CD4-positive, alpha-beta T cell treated with Interleukin-4 for 1 hour (primary cell): ENCODE data around the gene NAP1L1.
"Not testable (repeated sequence)": the region's sequence is repeated elsewhere in the genome, so short reads cannot be mapped to it uniquely, and the experiment has no call there.

ENCODE experiments used
- DNase-seq, 2 donors: peaks; one replicate each; pipeline ENCODE4 v3.0.0-alpha.2; 2020 to 2022

The NAP1L1 gene

DNA sequence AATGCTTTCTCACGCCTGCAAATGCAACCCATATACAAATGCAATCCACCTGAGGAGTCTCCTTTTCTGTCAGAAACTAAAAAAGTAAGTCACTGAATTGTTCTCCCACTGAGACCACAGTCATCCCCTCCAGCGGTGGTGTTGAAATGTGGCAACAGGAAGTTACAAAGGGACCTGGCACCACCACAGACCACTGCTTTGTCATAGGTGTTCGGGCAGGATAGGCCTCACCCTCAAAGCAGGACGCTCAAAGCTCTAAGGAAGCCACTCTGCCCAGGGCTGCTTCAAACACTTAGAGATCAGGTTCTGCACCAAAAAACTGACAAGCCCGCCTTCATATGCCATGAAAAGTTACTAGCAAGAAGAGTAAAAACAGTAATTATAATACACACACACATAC, 64.2 kb downstream of the NAP1L1 start:
- peak; percentile 82 to 83 for DNase-seq

DNA sequence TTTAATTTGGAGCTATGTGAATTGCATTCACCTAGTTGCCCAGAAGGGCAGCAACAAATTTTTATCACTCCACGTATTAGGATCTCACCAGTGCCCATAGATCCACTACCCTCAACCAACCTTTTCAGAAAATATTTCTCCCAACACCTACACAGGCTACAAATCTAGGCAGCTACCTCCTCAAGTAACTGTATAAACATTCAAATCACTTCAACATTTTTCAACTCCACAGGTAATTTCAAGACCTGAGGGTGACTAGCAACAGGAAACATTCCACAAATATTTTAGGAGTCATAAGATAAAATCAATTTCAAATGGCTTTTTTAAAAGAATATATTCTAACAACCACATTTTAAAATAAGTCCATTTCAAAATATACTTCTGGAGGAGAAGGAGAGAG, 65.8 kb downstream of the NAP1L1 start:
- DNase-seq: no peak

GRCh38 chr12:76018111-76018510, 66.4 kb downstream of the NAP1L1 start:
- no peak for DNase-seq

DNA sequence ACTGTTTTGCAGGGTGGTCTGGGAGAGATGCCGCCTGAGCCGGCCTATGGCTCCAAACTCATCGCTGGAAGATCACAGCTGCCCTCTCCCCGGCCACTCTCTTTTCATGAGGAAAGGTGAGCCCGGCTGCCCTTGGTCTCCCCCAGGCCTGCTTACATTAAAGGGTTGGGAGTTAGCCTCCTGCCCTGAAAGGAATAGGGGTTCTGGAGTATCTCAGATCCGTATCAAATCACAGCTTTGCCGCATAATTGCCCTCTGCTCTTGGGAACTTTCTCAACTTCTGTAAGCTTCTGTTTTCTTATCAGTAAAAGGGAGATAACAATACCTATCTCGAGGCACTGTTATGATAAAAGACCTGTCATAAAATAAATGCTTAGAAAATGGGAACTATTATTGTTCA, 70.5 kb downstream of the NAP1L1 start:
- no peak for DNase-seq

- DNase-seq: no peak
Measured at GRCh38 chr12:76013603-76014002, 70.9 kb downstream of the NAP1L1 start.

DNA sequence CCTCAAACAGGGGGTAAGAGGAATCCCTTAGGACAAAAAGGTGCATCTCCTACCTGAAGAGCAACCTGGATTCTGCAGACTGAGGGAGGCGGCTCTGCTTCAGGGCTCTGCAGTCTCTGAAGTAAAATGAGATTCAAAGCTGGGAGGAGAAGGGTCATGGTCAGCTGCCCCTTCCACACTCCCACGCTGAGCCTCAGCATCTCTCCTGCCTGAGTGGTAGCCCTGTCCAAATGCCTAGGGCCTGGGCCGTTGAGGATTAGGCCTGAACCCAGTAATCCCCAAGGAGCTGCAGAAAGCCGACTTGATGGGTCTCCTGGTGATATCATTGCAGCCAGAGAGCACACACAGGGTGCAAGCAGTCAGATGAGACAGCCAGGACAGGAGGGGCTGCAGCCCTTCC, 71.8 kb downstream of the NAP1L1 start:
- DNase-seq: no peak

GRCh38 chr12:76010732-76011458, 73.6 kb downstream of the NAP1L1 start:
- DNase-seq: no peak

DNA sequence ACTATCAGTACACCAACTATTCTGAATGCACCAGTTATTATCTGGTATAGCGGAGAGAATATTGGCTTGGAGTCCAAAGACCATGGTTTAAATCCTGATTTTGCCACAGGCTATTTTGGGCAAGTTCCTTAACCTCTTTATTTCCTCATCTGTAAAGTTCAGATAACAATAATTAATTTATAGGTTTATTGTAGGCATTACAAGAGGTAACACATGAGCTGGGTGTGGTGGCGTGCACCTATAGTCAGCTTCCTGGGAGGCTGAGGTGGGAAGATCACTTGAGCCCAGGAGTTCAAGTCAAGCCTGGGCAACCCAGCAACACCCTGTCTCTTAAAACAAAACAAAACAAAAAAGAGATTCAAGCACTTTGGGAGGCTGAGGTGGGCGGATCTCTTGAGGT, 76.1 kb downstream of the NAP1L1 start:
- DNase-seq: no peak

DNA sequence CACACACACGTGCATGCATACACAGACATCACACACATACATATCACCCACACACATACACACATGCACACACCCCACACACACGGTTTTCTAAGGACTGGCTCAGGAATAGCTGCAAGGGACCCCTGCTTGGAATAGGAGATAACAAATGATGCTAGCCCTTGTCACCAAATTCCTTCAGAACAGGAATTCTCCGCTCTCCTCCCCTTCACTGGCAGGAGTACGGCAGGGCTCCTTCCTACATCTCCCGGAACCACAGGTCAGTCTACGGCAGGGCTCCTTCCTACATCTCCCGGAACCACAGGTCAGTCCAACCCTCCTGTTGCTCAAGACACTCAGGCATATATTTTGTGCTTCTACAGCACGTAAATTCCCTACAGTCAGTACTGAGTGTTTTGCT, 76.8 kb downstream of the NAP1L1 start:
- no peak for DNase-seq

DNA sequence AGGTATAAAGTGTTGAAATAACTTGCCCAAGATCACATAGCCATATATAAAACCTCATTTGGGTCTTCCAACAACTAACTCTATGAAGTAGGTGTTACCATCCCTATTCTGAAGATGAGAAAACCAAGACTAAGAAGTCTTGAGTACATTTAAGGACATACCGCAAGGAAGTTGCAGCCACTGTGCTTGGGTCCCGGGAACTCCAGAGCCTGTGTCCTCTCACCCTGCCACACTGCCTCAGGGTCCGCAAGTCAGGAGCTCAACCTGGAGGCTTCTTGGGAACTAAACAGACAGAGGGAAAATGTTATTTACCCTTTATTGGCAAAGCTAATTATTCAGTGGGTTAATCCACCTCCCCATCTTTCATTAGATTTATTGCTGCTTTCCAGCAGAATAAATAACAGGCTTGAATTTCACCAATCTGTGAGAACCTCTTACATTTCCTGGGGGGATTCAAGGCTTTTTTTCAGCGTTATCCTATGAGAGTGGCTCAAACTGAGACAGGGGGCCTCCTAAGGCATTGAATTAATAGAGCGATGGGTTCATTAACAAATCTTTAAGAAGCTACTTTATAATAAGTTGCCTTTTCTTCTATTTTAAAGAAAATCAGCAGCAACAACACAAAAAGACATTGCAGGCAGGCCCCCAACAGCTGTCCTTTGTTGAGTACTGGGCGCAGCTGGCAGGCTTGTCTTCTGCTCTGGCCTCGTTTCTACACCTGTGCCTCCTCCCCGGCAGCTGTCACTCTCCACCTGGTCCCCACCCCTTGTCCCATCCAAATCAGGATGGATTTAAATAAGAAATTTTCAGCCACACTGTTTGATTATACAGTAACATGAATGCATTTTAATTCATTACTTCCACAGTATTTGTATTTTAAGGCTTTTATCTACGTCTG, 78.2 kb downstream of the NAP1L1 start:
- no peak for DNase-seq

DNA sequence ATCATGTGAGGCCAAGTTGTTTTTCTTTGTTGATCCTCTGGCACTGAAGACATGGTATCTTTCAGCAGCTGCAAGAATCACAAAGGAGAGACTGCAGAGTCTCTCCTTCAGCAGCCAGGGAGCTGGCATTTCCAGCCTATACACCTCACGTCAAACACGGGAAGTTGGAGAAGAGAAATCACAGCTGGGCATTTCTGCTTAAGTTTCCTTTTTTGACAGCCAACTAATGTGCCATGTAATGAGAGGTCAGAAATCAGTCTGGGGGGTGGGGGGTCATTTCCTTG, 81.2 kb downstream of the NAP1L1 start:
- no peak for DNase-seq

DNA sequence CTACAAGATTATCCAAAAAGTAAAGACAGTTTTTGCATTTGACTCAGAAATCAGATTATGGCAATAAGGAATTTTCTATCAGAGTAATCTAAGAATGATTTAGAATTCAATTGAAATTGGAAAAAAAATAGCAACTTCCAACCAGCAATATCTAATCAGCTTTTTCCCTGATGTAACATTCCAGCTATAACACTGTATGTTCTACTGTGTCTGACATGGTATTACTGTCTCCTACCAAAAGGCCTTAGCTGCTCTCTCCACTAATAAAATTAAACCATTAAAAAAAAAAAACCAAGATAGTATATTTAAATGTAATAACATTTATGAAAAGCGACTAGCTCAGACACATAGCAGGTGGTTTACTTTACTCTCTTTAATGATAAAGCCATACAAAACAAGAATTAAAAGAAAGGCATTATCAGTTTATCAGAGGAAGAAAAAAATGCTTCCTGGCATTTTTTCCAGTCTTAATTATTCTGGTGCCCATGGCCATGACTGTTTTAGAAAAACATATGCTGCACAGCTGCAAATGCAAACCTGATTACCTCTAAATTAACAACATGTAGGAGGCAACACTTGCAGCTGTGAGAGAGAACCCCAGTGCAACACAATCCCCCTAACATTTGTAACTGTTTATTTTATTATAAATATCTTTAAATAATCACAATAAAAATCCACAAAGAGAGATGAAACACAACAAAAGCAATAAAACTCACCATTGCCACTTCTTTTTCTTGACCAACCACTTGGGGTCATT, 81.7 kb downstream of the NAP1L1 start:
- no peak for DNase-seq

- DNase-seq: no peak
Measured at GRCh38 chr12:75998292-75999063, 86.0 kb downstream of the NAP1L1 start.

GRCh38 chr12:75997658-75998057, 86.8 kb downstream of the NAP1L1 start:
- no peak for DNase-seq

DNA sequence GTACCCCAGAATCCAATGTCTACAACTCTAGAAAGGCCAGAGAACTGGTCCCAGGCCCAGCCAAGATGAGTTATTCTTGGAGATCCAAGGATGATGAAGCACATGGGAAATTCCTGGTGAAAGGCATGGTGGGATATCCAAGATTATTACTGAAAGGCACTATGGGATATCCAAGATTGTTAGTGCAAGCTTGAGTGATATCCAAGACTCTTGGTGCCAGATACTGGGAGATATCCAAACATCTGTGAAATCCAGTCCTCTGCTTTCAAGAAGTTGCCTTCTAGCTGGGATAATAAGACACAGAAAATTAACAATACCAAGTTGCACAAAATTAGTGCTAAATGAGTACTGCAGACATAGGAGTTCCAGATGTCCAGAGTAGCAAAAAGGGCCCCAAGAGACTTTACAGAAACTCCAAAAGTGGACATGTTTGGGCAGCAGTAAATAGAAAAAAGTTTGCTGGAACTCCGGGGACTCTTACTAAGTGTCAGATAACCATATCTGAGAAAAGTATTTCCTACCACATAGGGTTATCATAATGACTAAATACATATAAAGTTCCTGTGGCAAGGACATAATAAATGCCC, 87.5 kb downstream of the NAP1L1 start:
- no peak for DNase-seq

DNA sequence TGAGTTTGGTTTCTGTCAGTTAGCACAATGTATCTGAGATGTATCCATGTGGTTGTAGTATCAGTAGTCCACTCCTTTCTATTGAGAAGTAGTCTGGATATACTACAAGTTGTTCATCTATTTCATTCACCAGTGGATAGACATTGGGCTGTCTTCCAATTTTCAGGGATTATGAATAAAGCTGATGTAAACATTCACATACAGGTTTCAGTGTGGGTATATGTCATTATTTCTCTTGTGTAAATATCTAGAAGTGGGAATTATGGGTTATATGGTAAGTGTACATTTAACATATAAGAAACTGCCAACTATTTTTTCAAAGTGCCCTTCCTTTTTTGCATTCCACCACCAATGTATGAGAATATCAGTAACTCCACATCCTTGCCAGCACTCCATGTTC, 88.8 kb downstream of the NAP1L1 start:
- no peak for DNase-seq

DNA sequence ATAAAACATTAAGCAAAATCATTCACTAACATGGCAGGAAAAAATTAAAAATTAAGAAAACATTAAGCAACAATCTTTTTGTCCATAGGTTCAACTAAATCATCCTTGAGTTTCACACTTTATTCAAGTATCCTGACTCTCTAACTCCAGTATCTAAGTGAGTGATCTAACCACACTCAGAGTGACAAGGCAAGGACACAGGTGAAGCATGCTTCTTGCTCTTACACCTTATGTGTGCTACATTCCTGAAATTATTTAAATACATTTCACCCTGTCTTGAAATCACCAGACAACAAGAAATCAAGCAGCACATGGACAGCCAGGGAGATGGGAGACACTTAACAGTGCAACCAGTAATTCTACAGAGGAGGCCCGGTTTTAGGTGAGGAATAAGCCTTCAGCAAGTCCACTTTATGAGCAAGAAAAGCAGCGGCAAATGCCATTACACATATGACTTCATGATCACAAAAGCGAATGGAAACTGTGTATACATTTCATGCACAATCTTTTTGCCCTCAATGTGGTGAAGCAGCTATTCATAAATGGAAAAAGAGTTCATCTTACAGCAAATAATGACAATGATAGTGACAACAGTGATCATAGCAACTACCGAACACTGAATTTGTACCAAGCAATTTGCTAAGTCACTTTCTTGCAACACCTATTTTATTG, 90.3 kb downstream of the NAP1L1 start:
- DNase-seq: no peak

DNA sequence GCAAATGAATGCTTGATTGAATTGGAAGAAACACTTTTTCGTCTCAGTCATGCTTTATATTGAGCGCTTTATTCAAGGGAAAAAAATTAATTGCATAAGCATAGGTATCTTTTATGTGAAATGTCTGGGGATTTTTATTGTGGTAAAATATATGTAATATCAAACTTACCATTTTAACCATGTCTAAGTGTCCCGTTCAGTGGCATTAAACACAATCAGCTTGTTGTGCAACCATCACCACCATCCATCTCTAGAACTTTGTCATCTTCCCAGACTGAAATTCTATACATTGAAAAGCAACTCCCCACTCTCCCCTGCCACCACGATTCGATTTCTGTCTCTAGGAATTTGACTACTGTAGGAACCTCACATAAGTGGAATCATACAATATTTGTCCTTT, 92.7 kb downstream of the NAP1L1 start:
- DNase-seq: no peak

GRCh38 chr12:75990189-75990912, 94.1 kb downstream of the NAP1L1 start:
- DNase-seq: no peak

GRCh38 chr12:75987709-75988108, 96.8 kb downstream of the NAP1L1 start:
- DNase-seq: not testable (repeated sequence)
